ENCODE measurements around the gene DOCK8. TPM values are rescaled to one million over a fixed set of nuclear protein-coding genes. Genes with fewer than 3 reads are reported as not detected.

DOCK8 gene
- total RNA-seq, 6 experiments from 2014 or later: 0.05 to 0.34 (median 0.20) TPM

DNA sequence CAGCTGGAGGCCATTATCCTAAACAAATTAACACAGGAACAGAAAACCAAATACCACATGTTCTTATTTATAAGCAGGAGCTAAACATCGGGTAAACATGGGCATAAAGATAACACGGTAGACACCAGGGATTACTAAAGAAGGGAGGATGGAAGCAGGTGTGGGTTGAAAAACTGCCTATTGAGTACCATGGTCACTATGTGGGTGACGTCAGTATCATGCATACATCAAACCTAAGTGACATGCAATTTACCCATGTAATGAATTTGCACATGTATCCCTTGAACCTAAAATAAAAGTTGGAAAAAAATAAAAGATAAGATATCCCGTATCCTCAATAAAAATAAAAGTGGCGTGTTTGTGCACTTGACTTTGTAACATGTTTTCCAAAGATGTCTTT lies 88.8 kb downstream of the DOCK8 start:
- H3K27ac Mint-ChIP-seq: no peak overlapping the region
- H3K9me3 Mint-ChIP-seq: peaks cover 11% of the 10 kb centered on the region
- TF ChIP-seq, protein P1, sequence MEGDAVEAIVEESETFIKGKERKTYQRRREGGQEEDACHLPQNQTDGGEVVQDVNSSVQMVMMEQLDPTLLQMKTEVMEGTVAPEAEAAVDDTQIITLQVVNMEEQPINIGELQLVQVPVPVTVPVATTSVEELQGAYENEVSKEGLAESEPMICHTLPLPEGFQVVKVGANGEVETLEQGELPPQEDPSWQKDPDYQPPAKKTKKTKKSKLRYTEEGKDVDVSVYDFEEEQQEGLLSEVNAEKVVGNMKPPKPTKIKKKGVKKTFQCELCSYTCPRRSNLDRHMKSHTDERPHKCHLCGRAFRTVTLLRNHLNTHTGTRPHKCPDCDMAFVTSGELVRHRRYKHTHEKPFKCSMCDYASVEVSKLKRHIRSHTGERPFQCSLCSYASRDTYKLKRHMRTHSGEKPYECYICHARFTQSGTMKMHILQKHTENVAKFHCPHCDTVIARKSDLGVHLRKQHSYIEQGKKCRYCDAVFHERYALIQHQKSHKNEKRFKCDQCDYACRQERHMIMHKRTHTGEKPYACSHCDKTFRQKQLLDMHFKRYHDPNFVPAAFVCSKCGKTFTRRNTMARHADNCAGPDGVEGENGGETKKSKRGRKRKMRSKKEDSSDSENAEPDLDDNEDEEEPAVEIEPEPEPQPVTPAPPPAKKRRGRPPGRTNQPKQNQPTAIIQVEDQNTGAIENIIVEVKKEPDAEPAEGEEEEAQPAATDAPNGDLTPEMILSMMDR (IDR thresholded peaks at IDR 0.05): no peak
- H3K4me3 Mint-ChIP-seq: no peak overlapping the region
- peaks cover 9% of the 10 kb centered on the region; the same call in 1 of the 2 replicates for H3K27me3 Mint-ChIP-seq (ENCODE audit: insufficient read depth)
- H3K4me1 Mint-ChIP-seq (ENCODE audit: low read depth): no peaks in the 10 kb centered on the region
- H3K36me3 Mint-ChIP-seq (ENCODE audit: low read depth): no peaks in the 10 kb centered on the region
- no peak for DNase-seq

DNA sequence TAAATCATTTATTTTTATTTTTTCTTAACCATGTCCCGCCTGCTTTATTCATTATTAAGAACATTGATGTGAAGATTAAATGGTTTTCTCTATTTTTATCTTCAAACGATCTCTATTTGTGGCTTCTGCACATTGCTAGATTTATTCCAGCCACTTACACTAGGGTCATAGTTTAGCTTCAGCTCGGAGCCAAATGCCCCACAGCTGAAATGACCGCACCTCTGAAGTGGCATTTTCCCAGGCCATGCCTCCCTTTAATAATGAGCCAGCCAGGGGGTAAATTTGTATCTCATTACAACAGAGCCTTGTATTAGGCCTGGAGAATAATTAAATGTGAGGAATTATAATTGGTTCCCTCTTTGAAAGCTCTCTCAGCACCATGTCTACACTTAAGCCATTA lies 89.4 kb downstream of the DOCK8 start:
- Mint-ChIP-seq H3K4me3 (no peak overlapping the region), H3K27ac (no peak overlapping the region), H3K36me3 (ENCODE audit: low read depth) (no peaks in the 10 kb centered on the region), H3K9me3 (peaks cover 11% of the 10 kb centered on the region), H3K27me3 (ENCODE audit: insufficient read depth) (peaks cover 9% of the 10 kb centered on the region; the same call in 1 of the 2 replicates), H3K4me1 (ENCODE audit: low read depth) (no peaks in the 10 kb centered on the region)
- TF ChIP-seq, protein P1 (IDR thresholded peaks at IDR 0.05): no peak
- DNase-seq: no peak

DNA sequence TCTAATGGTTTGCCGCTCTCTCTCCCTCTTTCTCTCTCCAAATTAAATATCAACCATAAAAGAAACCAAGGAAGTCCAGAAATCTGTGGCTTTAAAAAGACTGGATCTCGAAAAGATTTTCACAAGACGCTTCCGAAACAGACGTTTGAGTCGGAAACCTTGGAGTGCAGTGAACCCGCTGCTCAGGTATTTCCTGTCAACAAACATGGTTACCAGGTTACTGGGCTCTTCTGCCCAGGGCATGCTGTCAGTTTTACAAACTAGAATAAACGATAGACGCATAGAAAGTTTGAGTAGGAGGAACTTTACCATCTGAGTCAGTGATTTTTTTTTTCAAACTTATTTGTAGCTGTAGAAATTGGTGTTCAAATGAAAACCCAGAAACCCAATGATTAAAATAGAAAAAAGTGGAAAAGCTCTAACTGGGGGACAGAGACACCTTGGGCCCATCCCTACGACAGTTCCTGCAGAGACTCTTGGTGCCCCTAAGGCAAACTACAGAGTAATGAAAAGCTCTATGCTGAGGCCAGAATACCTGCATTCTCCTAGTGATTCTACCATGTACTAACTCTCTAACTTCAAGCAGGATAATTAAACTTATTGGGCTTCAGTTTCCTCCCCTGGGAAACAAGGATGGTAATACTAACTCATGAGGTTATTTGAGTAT lies 90.0 kb downstream of the DOCK8 start:
- H3K4me1 Mint-ChIP-seq (ENCODE audit: low read depth): no peaks in the 10 kb centered on the region
- no peaks in the 10 kb centered on the region for H3K36me3 Mint-ChIP-seq (ENCODE audit: low read depth)
- DNase-seq: no peak
- H3K27ac Mint-ChIP-seq: no peak overlapping the region
- peaks cover 9% of the 10 kb centered on the region; the same call in 1 of the 2 replicates for H3K27me3 Mint-ChIP-seq (ENCODE audit: insufficient read depth)
- TF ChIP-seq, protein P1 (IDR thresholded peaks at IDR 0.05): no peak
- peaks cover 11% of the 10 kb centered on the region for H3K9me3 Mint-ChIP-seq
- no peak overlapping the region for H3K4me3 Mint-ChIP-seq

DNA sequence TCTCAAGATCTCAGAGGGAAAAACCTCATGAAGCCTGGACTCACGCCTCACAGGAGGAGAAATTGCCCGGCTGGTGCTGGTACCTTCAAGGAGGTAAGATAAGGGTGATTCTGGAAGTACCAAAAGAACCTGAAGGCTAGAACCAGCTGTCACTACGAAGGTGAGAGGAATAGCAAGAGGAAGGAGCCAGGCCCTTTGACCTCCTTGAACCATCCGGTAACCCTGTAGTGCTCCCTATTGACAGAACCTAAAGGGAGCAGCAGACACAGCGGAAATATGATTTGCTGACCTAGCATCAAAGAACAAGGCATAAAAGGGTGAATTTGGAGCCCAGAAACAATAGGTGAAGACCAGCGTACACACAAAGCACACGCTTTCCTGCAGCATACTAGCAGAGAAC lies 92.2 kb downstream of the DOCK8 start:
- no peaks in the 10 kb centered on the region for H3K4me1 Mint-ChIP-seq (ENCODE audit: low read depth)
- H3K36me3 Mint-ChIP-seq (ENCODE audit: low read depth): no peaks in the 10 kb centered on the region
- TF ChIP-seq, protein P1 (IDR thresholded peaks at IDR 0.05): no peak
- H3K4me3 Mint-ChIP-seq: no peak overlapping the region
- peaks cover 9% of the 10 kb centered on the region; the same call in 1 of the 2 replicates for H3K27me3 Mint-ChIP-seq (ENCODE audit: insufficient read depth)
- no peak for DNase-seq
- H3K9me3 Mint-ChIP-seq: no peaks in the 10 kb centered on the region; the same call in 1 of the 2 replicates
- no peak overlapping the region for H3K27ac Mint-ChIP-seq

DNA sequence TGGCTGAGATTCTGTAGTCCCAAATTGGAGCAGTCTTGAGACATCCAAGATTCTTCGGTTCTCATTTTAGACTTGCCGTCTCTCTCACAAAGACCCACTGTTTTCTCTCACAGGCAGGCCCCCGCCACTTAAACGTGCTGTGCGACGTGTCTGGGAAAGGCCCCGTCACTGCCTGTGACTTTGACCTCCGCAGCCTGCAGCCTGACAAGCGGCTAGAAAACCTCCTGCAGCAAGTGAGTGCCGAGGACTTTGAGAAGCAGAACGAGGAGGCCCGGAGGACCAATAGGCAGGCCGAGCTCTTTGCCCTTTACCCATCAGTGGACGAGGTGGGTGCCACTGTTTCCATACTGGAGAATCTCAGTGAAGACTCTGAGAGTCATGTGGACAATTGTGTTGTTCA lies 97.2 kb downstream of the DOCK8 start:
- Mint-ChIP-seq H3K4me1 (ENCODE audit: low read depth) (no peaks in the 10 kb centered on the region), H3K36me3 (ENCODE audit: low read depth) (no peaks in the 10 kb centered on the region), H3K4me3 (no peak overlapping the region), H3K9me3 (no peaks in the 10 kb centered on the region), H3K27me3 (ENCODE audit: insufficient read depth) (no peaks in the 10 kb centered on the region; the same call in 1 of the 2 replicates), H3K27ac (no peak overlapping the region)
- no peak for DNase-seq
- TF ChIP-seq, protein P1 (IDR thresholded peaks at IDR 0.05): no peak

Measured in HFFc6 (cell line).